ENCODE results near the gene SMYD3. TPM values are rescaled to one million over a fixed set of nuclear protein-coding genes. Genes with fewer than 3 reads are reported as not detected.

The SMYD3 gene
- total RNA-seq, 4 donors from 2014 or later = 11.6 to 26.9 (median 18.3) TPM

- TF ChIP-seq CTCF (IDR thresholded peaks at IDR 0.05) (no peak), POLR2AphosphoS5 (IDR thresholded peaks at IDR 0.05) (no peak), POLR2A (IDR thresholded peaks at IDR 0.05) (no peak), EP300 (IDR thresholded peaks at IDR 0.05) (no peak)
- no peaks in the 10 kb centered on the region for H3K4me1 ChIP-seq
- WGBS, 2 donors (ENCODE audit: low coverage in 1 of 2) = 91 to 92% methylated on average over 1 of the region's 1 CpG
- H3K27me3 ChIP-seq = no peaks in the 10 kb centered on the region
- ATAC-seq = no peak
- no peak overlapping the region for H3K4me3 ChIP-seq
- H3K36me3 ChIP-seq = no peaks in the 10 kb centered on the region
- H3K9me3 ChIP-seq = no peaks in the 10 kb centered on the region
- no peak overlapping the region for H3K27ac ChIP-seq
Observed at GRCh38 chr1:246246430-246246829, 260.6 kb downstream of the SMYD3 start.

GRCh38 chr1:246245541-246245940 lies 261.5 kb downstream of the SMYD3 start:
- H3K36me3 ChIP-seq = no peaks in the 10 kb centered on the region
- no peak overlapping the region for H3K4me3 ChIP-seq
- H3K27ac ChIP-seq = no peak overlapping the region
- TF ChIP-seq EP300 (IDR thresholded peaks at IDR 0.05) (no peak), POLR2AphosphoS5 (IDR thresholded peaks at IDR 0.05) (no peak), POLR2A (IDR thresholded peaks at IDR 0.05) (no peak), CTCF (IDR thresholded peaks at IDR 0.05) (no peak)
- 96 to 100% methylated on average over 1 of the region's 1 CpG for WGBS, 2 donors (ENCODE audit: low coverage in 1 of 2)
- H3K4me1 ChIP-seq = no peaks in the 10 kb centered on the region
- no peaks in the 10 kb centered on the region for H3K9me3 ChIP-seq
- ATAC-seq = no peak
- H3K27me3 ChIP-seq = no peaks in the 10 kb centered on the region

DNA sequence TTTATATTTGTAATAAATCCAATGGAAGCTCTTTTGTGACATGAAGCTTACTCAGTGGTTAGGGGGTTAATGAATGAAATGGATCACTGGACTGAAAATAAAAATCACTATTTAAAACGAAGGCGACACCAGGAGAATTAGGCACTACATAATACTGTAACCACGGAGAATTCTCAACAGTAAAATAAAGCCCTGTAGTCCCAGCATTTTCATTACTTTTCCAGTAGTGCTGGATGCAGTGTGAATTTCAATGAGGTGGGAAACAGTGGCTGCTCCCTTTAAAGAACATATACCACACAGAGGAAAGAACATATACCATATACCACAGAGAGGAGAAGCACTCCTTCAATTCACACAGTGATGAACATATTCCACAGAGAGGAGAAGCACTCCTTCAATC lies 275.0 kb downstream of the SMYD3 start:
- H3K4me3 ChIP-seq = no peak overlapping the region
- H3K9me3 ChIP-seq = no peaks in the 10 kb centered on the region
- 56 to 62% methylated on average over 3 of the region's 3 CpGs for WGBS, 2 donors (ENCODE audit: low coverage in 1 of 2)
- no peaks in the 10 kb centered on the region for H3K4me1 ChIP-seq
- no peak for ATAC-seq
- H3K36me3 ChIP-seq = no peaks in the 10 kb centered on the region
- TF ChIP-seq CTCF (IDR thresholded peaks at IDR 0.05) (no peak), EP300 (IDR thresholded peaks at IDR 0.05) (no peak)
- no peaks in the 10 kb centered on the region for H3K27me3 ChIP-seq
- H3K27ac ChIP-seq = no peak overlapping the region

- no peaks in the 10 kb centered on the region for H3K27me3 ChIP-seq
- 38 to 75% methylated on average over 1 to 2 of the region's 2 CpGs for WGBS, 2 donors (ENCODE audit: low coverage in 1 of 2)
- TF ChIP-seq CTCF (IDR thresholded peaks at IDR 0.05) (no peak), EP300 (IDR thresholded peaks at IDR 0.05) (no peak), POLR2A (IDR thresholded peaks at IDR 0.05) (no peak), POLR2AphosphoS5 (IDR thresholded peaks at IDR 0.05) (no peak)
- ATAC-seq = no peak
- no peak overlapping the region for H3K4me3 ChIP-seq
- no peaks in the 10 kb centered on the region for H3K4me1 ChIP-seq
- no peak overlapping the region for H3K27ac ChIP-seq
- no peaks in the 10 kb centered on the region for H3K9me3 ChIP-seq
- no peaks in the 10 kb centered on the region for H3K36me3 ChIP-seq
Observed at GRCh38 chr1:246226041-246226440, 281.0 kb downstream of the SMYD3 start.

DNA sequence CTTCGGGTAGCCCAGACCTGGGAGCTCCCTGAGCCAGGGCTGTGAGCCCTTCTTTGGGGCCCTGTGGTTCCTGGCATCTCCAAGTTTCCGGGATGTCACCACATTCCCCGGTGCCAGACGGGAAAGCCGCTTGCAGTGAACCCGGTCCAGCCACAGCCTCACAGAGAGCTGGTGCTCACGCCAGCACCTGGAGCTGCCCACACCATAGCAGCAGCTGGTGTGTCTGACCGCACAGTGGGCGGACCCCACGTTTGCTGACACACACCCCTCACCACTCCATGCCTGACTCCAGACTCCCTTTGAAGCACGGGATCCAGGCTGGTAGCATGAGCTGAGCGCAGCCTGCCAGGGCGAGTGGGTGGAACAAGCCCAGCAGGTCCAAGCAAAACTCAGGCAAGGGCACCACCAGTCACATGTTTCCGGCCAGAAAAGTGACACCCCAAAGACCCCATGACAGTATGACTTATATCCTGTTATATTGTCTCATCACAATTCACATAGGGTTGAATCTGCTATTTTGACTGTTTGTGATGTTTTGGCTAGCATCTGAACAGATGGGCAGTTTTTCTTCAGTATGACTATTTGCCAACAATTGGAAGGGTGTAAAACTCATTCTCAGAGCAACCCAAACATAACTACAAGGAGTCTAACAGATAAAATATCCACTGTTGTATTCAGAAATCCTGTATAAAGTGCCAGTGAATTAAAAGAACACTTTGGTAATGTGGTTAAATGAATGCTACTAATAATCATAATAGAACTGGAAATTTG lies 285.4 kb downstream of the SMYD3 start:
- Histone ChIP-seq H3K9me3 (no peaks in the 10 kb centered on the region), H3K27me3 (no peaks in the 10 kb centered on the region), H3K36me3 (no peaks in the 10 kb centered on the region), H3K4me1 (no peaks in the 10 kb centered on the region), H3K27ac (no peak overlapping the region), H3K4me3 (no peak overlapping the region)
- TF ChIP-seq CTCF (IDR thresholded peaks at IDR 0.05) = no peak
- no peak for TF ChIP-seq EP300 (IDR thresholded peaks at IDR 0.05)
- no peak for TF ChIP-seq POLR2AphosphoS5 (IDR thresholded peaks at IDR 0.05)
- TF ChIP-seq POLR2A (IDR thresholded peaks at IDR 0.05) = no peak
- ATAC-seq = no peak
- WGBS, 2 donors (ENCODE audit: low coverage in 1 of 2) = 90 to 100% methylated on average over 2 to 3 of the region's 14 CpGs

All from gastroesophageal sphincter (tissue), 4 donors.